Lower leg skin (tissue), 3 donors: ENCODE data around the gene PLA2G4E.

Experiments used
- POLR2A ChIP-seq, 2 donors: fragments of 450-650 bp; IDR thresholded peaks; one replicate each; pipeline ENCODE4 v1.6.1; 2016 to 2017; ENCODE audit warnings: antibody characterized with exemption in 2 of 2, mild to moderate bottlenecking in 1 of 2, moderate library complexity in 1 of 2
- TF ChIP-seq, protein P1 (sequence below), 3 donors: fragments of 450-650 bp; IDR thresholded peaks; one replicate each; pipeline ENCODE4 v1.5.1; 2016; ENCODE audit warnings: antibody characterized with exemption in 3 of 3, mild to moderate bottlenecking in 3 of 3, moderate library complexity in 2 of 3

DNA sequence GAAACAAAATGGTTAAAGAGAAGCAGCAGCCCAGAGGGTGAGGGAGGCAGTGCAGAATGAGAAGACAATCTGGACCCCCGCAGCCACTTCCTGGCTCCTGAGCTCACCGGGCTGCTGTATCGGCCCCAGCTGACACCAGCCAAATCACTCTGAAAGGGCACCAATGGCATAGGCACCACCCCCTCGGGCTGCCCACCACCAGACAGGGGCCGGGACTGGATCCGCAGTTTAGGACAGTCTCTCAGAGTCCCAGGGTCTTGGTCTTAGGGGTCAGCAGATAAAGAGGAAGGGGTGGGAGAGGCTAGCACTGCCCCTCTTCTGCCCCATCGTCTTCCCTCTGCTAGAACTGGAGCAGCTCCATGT lies 30.6 kb downstream of the PLA2G4E start:
- TF ChIP-seq, protein P1, sequence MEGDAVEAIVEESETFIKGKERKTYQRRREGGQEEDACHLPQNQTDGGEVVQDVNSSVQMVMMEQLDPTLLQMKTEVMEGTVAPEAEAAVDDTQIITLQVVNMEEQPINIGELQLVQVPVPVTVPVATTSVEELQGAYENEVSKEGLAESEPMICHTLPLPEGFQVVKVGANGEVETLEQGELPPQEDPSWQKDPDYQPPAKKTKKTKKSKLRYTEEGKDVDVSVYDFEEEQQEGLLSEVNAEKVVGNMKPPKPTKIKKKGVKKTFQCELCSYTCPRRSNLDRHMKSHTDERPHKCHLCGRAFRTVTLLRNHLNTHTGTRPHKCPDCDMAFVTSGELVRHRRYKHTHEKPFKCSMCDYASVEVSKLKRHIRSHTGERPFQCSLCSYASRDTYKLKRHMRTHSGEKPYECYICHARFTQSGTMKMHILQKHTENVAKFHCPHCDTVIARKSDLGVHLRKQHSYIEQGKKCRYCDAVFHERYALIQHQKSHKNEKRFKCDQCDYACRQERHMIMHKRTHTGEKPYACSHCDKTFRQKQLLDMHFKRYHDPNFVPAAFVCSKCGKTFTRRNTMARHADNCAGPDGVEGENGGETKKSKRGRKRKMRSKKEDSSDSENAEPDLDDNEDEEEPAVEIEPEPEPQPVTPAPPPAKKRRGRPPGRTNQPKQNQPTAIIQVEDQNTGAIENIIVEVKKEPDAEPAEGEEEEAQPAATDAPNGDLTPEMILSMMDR (IDR thresholded peaks at IDR 0.05): no peak
- no peak for TF ChIP-seq POLR2A (IDR thresholded peaks at IDR 0.05)
